HG03196 (cell line): ENCODE results near the gene IRAK1.

Experiments
- ATAC-seq: cut with Tn5 transposase; IDR thresholded peaks from one replicate; pipeline ENCODE4 v1.9.1; 2021; ENCODE audit not compliant: unreplicated experiment

IRAK1 gene

GRCh38 chrX:154022108-154022507, 2.4 kb upstream of the IRAK1 start:
- no peak for ATAC-seq

GRCh38 chrX:154021131-154021611, 1.5 kb upstream of the IRAK1 start:
- no peak for ATAC-seq

GRCh38 chrX:154020536-154021115, 924 bp upstream of the IRAK1 start:
- no peak for ATAC-seq

GRCh38 chrX:154019061-154019621, 561 bp downstream of the IRAK1 start:
- ATAC-seq, result no peak

- ATAC-seq, result no peak
Observed at GRCh38 chrX:154018518-154019060, 1.1 kb downstream of the IRAK1 start.

- ATAC-seq, result no peak
Observed at GRCh38 chrX:154017766-154018517, 1.8 kb downstream of the IRAK1 start.

- no peak for ATAC-seq
Observed at GRCh38 chrX:154016366-154017076, 3.2 kb downstream of the IRAK1 start.

GRCh38 chrX:154015581-154016264, 4.0 kb downstream of the IRAK1 start:
- ATAC-seq, result no peak

- ATAC-seq, result no peak
Observed at GRCh38 chrX:154014429-154015380, 5.0 kb downstream of the IRAK1 start.

GRCh38 chrX:154013614-154014360, 5.9 kb downstream of the IRAK1 start:
- no peak for ATAC-seq

- ATAC-seq, result no peak
Observed at GRCh38 chrX:154013001-154013421, 6.7 kb downstream of the IRAK1 start.

GRCh38 chrX:154012336-154012991, 7.2 kb downstream of the IRAK1 start:
- no peak for ATAC-seq

GRCh38 chrX:154011376-154012335, 8.0 kb downstream of the IRAK1 start:
- ATAC-seq, result no peak

- no peak for ATAC-seq
Observed at GRCh38 chrX:154010330-154011087, 9.2 kb downstream of the IRAK1 start.

- no peak for ATAC-seq
Observed at GRCh38 chrX:154008521-154008920, 11.2 kb downstream of the IRAK1 start.

GRCh38 chrX:154006947-154007346, 12.8 kb downstream of the IRAK1 start:
- no peak for ATAC-seq

GRCh38 chrX:154004315-154004714, 15.4 kb downstream of the IRAK1 start:
- no peak for ATAC-seq
